Right atrium auricular region (tissue), 2 donors: ENCODE results near the gene NFATC2. TPM values are rescaled to one million over a fixed set of nuclear protein-coding genes. Genes with fewer than 3 reads are reported as not detected.

Source experiments
- DNase-seq: peaks from one replicate; pipeline ENCODE4 v3.0.0-alpha.2; 2019; ENCODE audit warnings: low spot score
- H3K27ac ChIP-seq, 2 donors: fragments of 200-600 bp; sonication (generic); 1 replicate in 1 of 2; 2 replicates in 1 of 2; pipeline ENCODE4 v1.5.1; 2016 to 2019
- H3K27me3 ChIP-seq, 2 donors: fragments of 200-600 bp; sonication (generic); one replicate each; pipeline versions ENCODE4 v1.5.1 to v1.6.0; 2017 to 2019
- H3K36me3 ChIP-seq: fragments of 200-600 bp; sonication (generic); one replicate; pipeline ENCODE4 v1.5.1; 2016
- H3K4me1 ChIP-seq, 2 donors: fragments of 200-600 bp; sonication (generic); one replicate each; pipeline versions ENCODE4 v1.5.1 to v1.6.0; 2017 to 2019
- H3K4me3 ChIP-seq, 2 donors: fragments of 200-600 bp; sonication (generic); 1 replicate in 1 of 2; 2 replicates in 1 of 2; pipeline ENCODE4 v1.5.1; 2017 to 2019; ENCODE audit warnings: mild to moderate bottlenecking in 1 of 2, moderate library complexity in 1 of 2
- H3K9me3 ChIP-seq, 2 donors: fragments of 200-600 bp; sonication (generic); one replicate each; pipeline ENCODE4 v1.5.1; 2019
- CTCF ChIP-seq, 2 donors: fragments of 200-600 bp; sonication (generic); IDR thresholded peaks; one replicate each; pipeline ENCODE4 v1.5.1; 2019; ENCODE audit warnings: antibody characterized with exemption in 2 of 2
- total RNA-seq, 2 donors: library from RNA; depleted of rRNA; stranded (reverse); fragments of >200 nt; gene quantifications; one replicate each; pipeline ENCODE4 v1.1.0, GENCODE V29; 2016

The NFATC2 gene
- total RNA-seq, 2 donors from 2014 or later, result 8.6 to 12.5 TPM

DNA sequence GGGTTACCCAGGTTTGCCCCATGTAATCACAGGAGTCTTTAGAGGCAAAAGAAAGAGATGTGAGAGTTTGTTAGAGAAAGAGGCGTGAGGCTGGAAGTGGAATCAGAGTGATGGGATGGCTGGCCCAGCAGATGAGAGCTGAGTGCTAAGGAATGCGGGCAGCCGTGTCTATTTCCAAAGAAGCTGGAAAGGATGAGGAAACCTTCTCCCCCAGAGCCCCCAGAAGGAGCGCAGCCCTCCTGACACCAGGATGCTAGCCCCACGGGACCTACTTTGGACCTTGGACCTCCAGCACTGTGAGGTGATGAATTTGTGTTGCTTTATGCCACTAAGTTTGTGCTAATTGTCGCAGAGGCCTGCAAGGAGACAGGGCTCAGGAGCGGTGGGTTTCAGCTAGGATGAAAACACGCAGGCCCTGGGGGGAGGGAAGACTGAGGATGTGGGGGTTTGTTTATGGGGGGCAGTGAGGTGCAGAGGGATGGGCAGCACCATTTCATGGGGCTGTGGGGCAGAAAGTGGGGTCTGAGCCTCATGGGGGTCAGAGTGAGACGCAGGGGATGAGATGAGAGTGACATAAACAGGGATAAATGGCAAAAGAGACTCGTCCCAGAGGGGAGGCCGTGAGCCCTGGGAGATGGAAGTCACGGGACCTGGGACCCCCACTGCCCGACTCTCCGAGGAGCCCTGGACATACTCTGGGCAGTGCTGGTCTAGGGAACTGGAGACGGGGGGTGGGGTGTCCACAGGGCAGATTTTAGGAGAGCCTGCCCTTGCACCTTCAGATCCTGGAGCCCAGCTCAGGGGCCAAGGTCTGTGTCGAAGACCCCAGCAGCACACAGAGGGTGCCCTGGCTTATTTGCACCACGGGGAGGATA, 160.2 kb downstream of the NFATC2 start:
- H3K4me3 ChIP-seq, result no peak overlapping the region
- H3K9me3 ChIP-seq, result no peaks in the 10 kb centered on the region
- no peak for DNase-seq
- H3K36me3 ChIP-seq, result no peaks in the 10 kb centered on the region
- no peak for TF ChIP-seq CTCF (IDR thresholded peaks at IDR 0.05)
- no peak overlapping the region for H3K27ac ChIP-seq
- peaks cover 0 to 8% of the 10 kb centered on the region in 2 donors for H3K4me1 ChIP-seq
- H3K27me3 ChIP-seq, result no peaks in the 10 kb centered on the region

- no peak for DNase-seq
- peaks cover 0 to 8% of the 10 kb centered on the region in 2 donors for H3K4me1 ChIP-seq
- no peaks in the 10 kb centered on the region for H3K27me3 ChIP-seq
- TF ChIP-seq CTCF (IDR thresholded peaks at IDR 0.05), result no peak
- no peaks in the 10 kb centered on the region for H3K36me3 ChIP-seq
- H3K9me3 ChIP-seq, result no peaks in the 10 kb centered on the region
- peak overlapping the region; percentile 6 to 22 for H3K27ac ChIP-seq
- H3K4me3 ChIP-seq, result no peak overlapping the region
Observed at GRCh38 chr20:51381557-51381956, 161.0 kb downstream of the NFATC2 start.

GRCh38 chr20:51380401-51381385, 161.8 kb downstream of the NFATC2 start:
- H3K36me3 ChIP-seq, result no peaks in the 10 kb centered on the region
- H3K4me1 ChIP-seq, result peaks cover 0 to 8% of the 10 kb centered on the region in 2 donors
- no peaks in the 10 kb centered on the region for H3K27me3 ChIP-seq
- no peak for DNase-seq
- H3K27ac ChIP-seq, result peak overlapping the region; percentile 6 to 22
- no peaks in the 10 kb centered on the region for H3K9me3 ChIP-seq
- no peak overlapping the region for H3K4me3 ChIP-seq
- TF ChIP-seq CTCF (IDR thresholded peaks at IDR 0.05), result no peak

DNA sequence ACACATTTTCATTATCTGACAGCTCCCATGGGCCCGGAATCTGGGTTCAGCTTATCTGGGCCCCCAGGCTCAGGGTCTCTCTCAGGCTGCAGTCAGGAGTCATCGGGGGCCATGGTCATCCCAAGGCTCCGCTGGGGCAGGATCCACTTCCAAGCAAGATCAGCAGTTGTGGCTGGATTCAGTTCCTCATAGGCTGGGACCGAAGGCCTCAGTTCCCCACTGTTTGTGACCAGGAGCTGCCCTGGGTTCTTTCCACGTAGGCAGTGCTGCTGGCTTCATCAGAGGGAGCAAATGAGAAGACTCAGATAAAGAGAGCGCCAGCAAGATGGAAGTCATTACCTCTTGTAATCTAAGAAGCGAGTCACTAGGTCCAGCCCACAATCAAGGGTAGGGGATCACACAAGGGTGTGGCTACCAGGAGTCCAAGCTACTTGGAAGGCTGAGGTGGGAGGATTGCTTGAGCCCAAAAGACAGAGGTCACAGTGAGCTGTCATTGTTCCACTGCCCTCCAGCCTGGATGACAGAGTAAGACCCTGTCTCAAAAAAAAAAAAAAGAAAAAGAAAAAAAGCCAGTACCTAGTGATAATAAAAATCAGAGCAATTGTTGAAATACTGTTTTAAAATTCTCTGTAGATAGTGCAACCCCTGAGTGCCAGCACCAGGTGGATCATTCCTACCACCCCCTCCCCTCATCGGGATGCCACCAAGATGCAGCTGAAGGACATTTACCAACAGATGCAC, 162.7 kb downstream of the NFATC2 start:
- no peak for DNase-seq
- H3K36me3 ChIP-seq, result no peaks in the 10 kb centered on the region
- no peaks in the 10 kb centered on the region for H3K27me3 ChIP-seq
- no peak overlapping the region for H3K4me3 ChIP-seq
- peaks cover 0 to 13% of the 10 kb centered on the region in 2 donors for H3K4me1 ChIP-seq
- H3K9me3 ChIP-seq, result no peaks in the 10 kb centered on the region
- TF ChIP-seq CTCF (IDR thresholded peaks at IDR 0.05), result no peak
- no peak overlapping the region for H3K27ac ChIP-seq

GRCh38 chr20:51378171-51378928, 164.2 kb downstream of the NFATC2 start:
- H3K4me3 ChIP-seq, result no peak overlapping the region
- H3K27me3 ChIP-seq, result no peaks in the 10 kb centered on the region
- no peaks in the 10 kb centered on the region for H3K9me3 ChIP-seq
- no peak overlapping the region for H3K27ac ChIP-seq
- peaks cover 0 to 27% of the 10 kb centered on the region in 2 donors for H3K4me1 ChIP-seq
- no peak for TF ChIP-seq CTCF (IDR thresholded peaks at IDR 0.05)
- no peak for DNase-seq
- H3K36me3 ChIP-seq, result no peaks in the 10 kb centered on the region
